ENCODE results near the gene ITSN2. TPM values are rescaled to one million over a fixed set of nuclear protein-coding genes. Genes with fewer than 3 reads are reported as not detected.

ITSN2 gene
- total RNA-seq, 2 donors from 2014 or later, result 12.6 to 16.8 TPM

- H3K36me3 ChIP-seq (ENCODE audit: control insufficient read depth, insufficient read depth, low read length), result no peaks in the 10 kb centered on the region
- no peaks in the 10 kb centered on the region for H3K4me1 ChIP-seq (ENCODE audit: control insufficient read depth, insufficient read depth, low read length)
- Mint-ChIP-seq H3K4me1 (peaks cover 9% of the 10 kb centered on the region), H3K27me3 (ENCODE audit: insufficient read depth) (peaks cover 40% of the 10 kb centered on the region), H3K9me3 (no peaks in the 10 kb centered on the region), H3K36me3 (ENCODE audit: low read depth) (no peaks in the 10 kb centered on the region), H3K27ac (no peak overlapping the region), H3K4me3 (no peak overlapping the region)
- peaks cover 88% of the 10 kb centered on the region for H3K27me3 ChIP-seq (ENCODE audit: control insufficient read depth, insufficient read depth, low read length, poor library complexity, severe bottlenecking)
- no peak overlapping the region for H3K27ac ChIP-seq (ENCODE audit: low read depth, low read length)
- no peak overlapping the region for H3K9ac ChIP-seq (ENCODE audit: extremely low read depth, low read length, poor library complexity, severe bottlenecking)
- WGBS, 2 experiments (ENCODE audit: insufficient coverage in 1 of 2, insufficient read length in 1 of 2), result 100% methylated on average over 1 of the region's 2 CpGs; no CpG with 5 or more reads in 1 of the 2 experiments
- no peak overlapping the region for H3K4me3 ChIP-seq (ENCODE audit: low read length)
- H3K9me3 ChIP-seq (ENCODE audit: control insufficient read depth, low read length), result no peaks in the 10 kb centered on the region
- no peak for TF ChIP-seq CTCF (conservative IDR thresholded peaks at IDR 0.05)
- no peak for DNase-seq
Measured at GRCh38 chr2:24280645-24281044, 79.7 kb downstream of the ITSN2 start.

GRCh38 chr2:24280161-24280560 is 80.2 kb downstream of the ITSN2 start:
- no peak for TF ChIP-seq CTCF (conservative IDR thresholded peaks at IDR 0.05)
- Mint-ChIP-seq H3K36me3 (ENCODE audit: low read depth) (no peaks in the 10 kb centered on the region), H3K9me3 (no peaks in the 10 kb centered on the region), H3K27ac (no peak overlapping the region), H3K4me1 (peaks cover 9% of the 10 kb centered on the region), H3K4me3 (no peak overlapping the region), H3K27me3 (ENCODE audit: insufficient read depth) (peaks cover 37% of the 10 kb centered on the region)
- no peaks in the 10 kb centered on the region for H3K4me1 ChIP-seq (ENCODE audit: control insufficient read depth, insufficient read depth, low read length)
- H3K4me3 ChIP-seq (ENCODE audit: low read length), result no peak overlapping the region
- no peaks in the 10 kb centered on the region for H3K9me3 ChIP-seq (ENCODE audit: control insufficient read depth, low read length)
- DNase-seq, result no peak
- no peaks in the 10 kb centered on the region for H3K36me3 ChIP-seq (ENCODE audit: control insufficient read depth, insufficient read depth, low read length)
- H3K27me3 ChIP-seq (ENCODE audit: control insufficient read depth, insufficient read depth, low read length, poor library complexity, severe bottlenecking), result peaks cover 88% of the 10 kb centered on the region
- WGBS, 2 experiments (ENCODE audit: insufficient coverage in 1 of 2, insufficient read length in 1 of 2), result 68 to 82% methylated on average over 3 to 4 of the region's 4 CpGs
- no peak overlapping the region for H3K27ac ChIP-seq (ENCODE audit: low read depth, low read length)
- no peak overlapping the region for H3K9ac ChIP-seq (ENCODE audit: extremely low read depth, low read length, poor library complexity, severe bottlenecking)

GRCh38 chr2:24276349-24276899 is 83.9 kb downstream of the ITSN2 start:
- DNase-seq, result no peak
- Mint-ChIP-seq H3K9me3 (no peaks in the 10 kb centered on the region), H3K27ac (no peak overlapping the region), H3K36me3 (ENCODE audit: low read depth) (peaks cover 3% of the 10 kb centered on the region), H3K27me3 (ENCODE audit: insufficient read depth) (peaks cover 32% of the 10 kb centered on the region), H3K4me1 (peaks cover 9% of the 10 kb centered on the region), H3K4me3 (no peak overlapping the region)
- no peak overlapping the region for H3K4me3 ChIP-seq (ENCODE audit: low read length)
- no peak overlapping the region for H3K27ac ChIP-seq (ENCODE audit: low read depth, low read length)
- H3K36me3 ChIP-seq (ENCODE audit: control insufficient read depth, insufficient read depth, low read length), result no peaks in the 10 kb centered on the region
- peaks cover 79% of the 10 kb centered on the region for H3K27me3 ChIP-seq (ENCODE audit: control insufficient read depth, insufficient read depth, low read length, poor library complexity, severe bottlenecking)
- TF ChIP-seq CTCF (conservative IDR thresholded peaks at IDR 0.05), result no peak
- H3K9ac ChIP-seq (ENCODE audit: extremely low read depth, low read length, poor library complexity, severe bottlenecking), result no peak overlapping the region
- no peaks in the 10 kb centered on the region for H3K9me3 ChIP-seq (ENCODE audit: control insufficient read depth, low read length)
- no peaks in the 10 kb centered on the region for H3K4me1 ChIP-seq (ENCODE audit: control insufficient read depth, insufficient read depth, low read length)
- WGBS, 2 experiments (ENCODE audit: insufficient coverage in 1 of 2, insufficient read length in 1 of 2), result 79 to 84% methylated on average over 2 to 4 of the region's 4 CpGs

Data from endodermal cell (in vitro differentiated cells).